PFSK-1 (cell line): Measurements from ENCODE around the gene MTCH1.

Experiments
- FOXP2 ChIP-seq: optimal IDR thresholded peaks from 2 replicates; pipeline ENCODE3; 2011; ENCODE audit warnings: borderline replicate concordance, control low read depth, inconsistent platforms; ENCODE audit not compliant: insufficient read depth; ENCODE audit errors: extremely low read length, extremely low read depth
- POLR2AphosphoS5 ChIP-seq: IDR thresholded peaks from 2 replicates; pipeline ENCODE4 v1.6.1; 2012; ENCODE audit warnings: low read depth, mild to moderate bottlenecking, control low read depth, low read length, moderate library complexity
- REST ChIP-seq, 2 experiments: IDR thresholded peaks; 2 replicates each; pipeline versions ENCODE4 v1.6.1 to v1.8.0; 2011 to 2012; ENCODE audit warnings: low read depth in 2 of 2, low read length in 2 of 2, control low read depth in 1 of 2, inconsistent platforms in 1 of 2, mild to moderate bottlenecking in 1 of 2, moderate library complexity in 1 of 2; ENCODE audit not compliant: insufficient read depth in 1 of 2
- SIN3A ChIP-seq: IDR thresholded peaks from 2 replicates; pipeline ENCODE4 v1.6.1; 2012; ENCODE audit warnings: mild to moderate bottlenecking, low read length, moderate library complexity, borderline replicate concordance; ENCODE audit not compliant: insufficient read depth
- TAF1 ChIP-seq: IDR thresholded peaks from 2 replicates; pipeline ENCODE4 v1.6.1; 2012; ENCODE audit warnings: low read length, control low read depth, borderline replicate concordance; ENCODE audit not compliant: insufficient read depth

- TF ChIP-seq POLR2AphosphoS5, result no peak
- TF ChIP-seq REST (IDR thresholded peaks at IDR 0.05; ENCODE audit: insufficient read depth in 1 of 2, low read depth in 2 of 2, low read length in 2 of 2), result no peak
- no peak for TF ChIP-seq TAF1
- no peak for TF ChIP-seq SIN3A
- no peak for TF ChIP-seq FOXP2
These were observed 29.6 kb downstream of the MTCH1 start for GRCh38 chr6:36956446-36956820.
